T follicular helper cell (primary cell): Measurements from ENCODE around the gene ZNF574.

Source experiments
- DNase-seq: peaks from one replicate; pipeline ENCODE4 v3.0.0-alpha.2; 2020; ENCODE audit warnings: low read depth

ZNF574 gene

DNA sequence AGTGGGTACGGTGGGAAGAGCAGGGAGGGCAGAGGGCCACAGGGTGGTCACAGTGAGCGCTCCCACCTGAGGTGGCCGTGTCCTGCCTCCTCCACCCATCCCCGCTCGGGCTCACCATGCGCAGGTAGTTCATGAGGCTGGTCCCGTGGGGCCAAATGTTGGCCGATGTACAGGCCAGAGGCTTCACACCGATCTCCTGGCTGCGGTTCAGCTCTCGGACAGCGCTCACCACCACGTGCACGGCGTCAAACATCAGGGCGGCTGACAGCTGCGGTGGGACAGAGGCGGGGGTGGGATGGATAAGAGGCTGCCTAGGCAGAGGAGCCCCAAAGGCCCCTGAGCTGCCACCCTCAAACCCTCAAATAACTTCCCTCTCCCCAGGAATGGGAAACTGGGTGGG, 21.8 kb upstream of the ZNF574 start:
- DNase-seq, result no peak

GRCh38 chr19:42057846-42058245, 18.1 kb upstream of the ZNF574 start:
- DNase-seq, result no peak

DNA sequence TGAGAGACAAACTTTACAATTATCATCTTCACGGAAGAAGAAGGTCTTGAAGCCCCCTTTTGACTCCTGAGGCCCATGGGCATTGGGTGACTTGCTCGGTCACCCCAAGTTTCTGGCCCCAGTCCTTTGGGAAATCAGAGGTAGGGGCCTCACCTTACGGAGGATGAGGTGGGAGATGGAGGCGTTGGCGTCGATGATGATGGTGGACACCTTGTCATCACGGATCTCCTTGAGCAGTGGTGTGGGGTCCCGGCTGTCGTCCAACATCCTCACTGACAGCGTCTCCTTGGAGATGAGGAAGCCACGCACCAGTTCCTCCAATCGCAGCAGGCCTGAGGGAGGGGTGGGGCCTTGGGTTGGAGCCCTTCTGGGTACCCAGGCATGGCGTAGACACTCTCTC, 16.8 kb upstream of the ZNF574 start:
- DNase-seq, result no peak

DNA sequence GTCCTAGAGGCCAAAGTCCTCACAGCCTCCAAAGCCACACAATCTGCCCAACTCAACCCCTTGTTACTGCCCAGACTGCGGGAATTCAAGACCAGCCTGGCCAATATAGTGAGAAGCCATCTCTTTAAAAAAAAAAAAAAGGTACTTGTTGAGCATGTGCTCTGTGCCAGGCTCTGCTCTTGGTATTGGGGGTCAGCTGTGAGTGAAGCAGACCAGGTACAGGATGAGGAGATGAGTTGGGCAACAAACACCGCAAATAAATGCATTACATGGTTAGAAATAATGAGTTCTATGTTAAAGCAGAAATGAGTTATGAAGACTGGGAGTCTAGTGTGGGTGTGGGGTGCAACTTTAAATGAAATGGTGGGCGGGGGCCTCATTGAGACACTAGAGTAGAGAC, 15.8 kb upstream of the ZNF574 start:
- no peak for DNase-seq

- DNase-seq, result no peak
Observed at GRCh38 chr19:42062381-42062780, 13.6 kb upstream of the ZNF574 start.

GRCh38 chr19:42064432-42064831, 11.5 kb upstream of the ZNF574 start:
- no peak for DNase-seq

GRCh38 chr19:42065051-42065450, 10.9 kb upstream of the ZNF574 start:
- DNase-seq, result no peak

GRCh38 chr19:42065511-42065910, 10.5 kb upstream of the ZNF574 start:
- DNase-seq, result no peak

- DNase-seq, result no peak
Observed at GRCh38 chr19:42066075-42066754, 9.8 kb upstream of the ZNF574 start.

GRCh38 chr19:42067315-42067888, 8.6 kb upstream of the ZNF574 start:
- DNase-seq, result no peak

DNA sequence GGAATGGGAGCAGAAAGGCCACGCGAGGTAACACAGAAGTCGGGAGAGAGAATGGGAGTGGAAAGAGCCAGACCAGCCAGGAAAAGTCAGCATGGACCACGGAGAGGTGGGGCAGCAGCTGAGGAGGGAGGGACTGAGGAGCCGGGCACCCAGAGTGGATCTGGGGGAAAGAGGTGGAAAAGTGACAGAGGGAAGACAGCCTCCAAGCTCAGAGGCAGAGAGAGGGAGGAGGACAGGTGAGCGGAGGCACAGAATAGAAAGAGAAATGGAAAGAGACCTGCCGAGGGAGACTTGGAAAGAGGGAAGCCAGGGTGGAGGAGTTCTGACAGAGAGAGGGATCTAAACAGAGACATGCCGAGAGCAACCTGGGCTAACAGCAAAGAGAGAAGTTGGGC, 7.6 kb upstream of the ZNF574 start:
- no peak for DNase-seq

- DNase-seq, result no peak
Observed at GRCh38 chr19:42068756-42069571, 7.0 kb upstream of the ZNF574 start.

DNA sequence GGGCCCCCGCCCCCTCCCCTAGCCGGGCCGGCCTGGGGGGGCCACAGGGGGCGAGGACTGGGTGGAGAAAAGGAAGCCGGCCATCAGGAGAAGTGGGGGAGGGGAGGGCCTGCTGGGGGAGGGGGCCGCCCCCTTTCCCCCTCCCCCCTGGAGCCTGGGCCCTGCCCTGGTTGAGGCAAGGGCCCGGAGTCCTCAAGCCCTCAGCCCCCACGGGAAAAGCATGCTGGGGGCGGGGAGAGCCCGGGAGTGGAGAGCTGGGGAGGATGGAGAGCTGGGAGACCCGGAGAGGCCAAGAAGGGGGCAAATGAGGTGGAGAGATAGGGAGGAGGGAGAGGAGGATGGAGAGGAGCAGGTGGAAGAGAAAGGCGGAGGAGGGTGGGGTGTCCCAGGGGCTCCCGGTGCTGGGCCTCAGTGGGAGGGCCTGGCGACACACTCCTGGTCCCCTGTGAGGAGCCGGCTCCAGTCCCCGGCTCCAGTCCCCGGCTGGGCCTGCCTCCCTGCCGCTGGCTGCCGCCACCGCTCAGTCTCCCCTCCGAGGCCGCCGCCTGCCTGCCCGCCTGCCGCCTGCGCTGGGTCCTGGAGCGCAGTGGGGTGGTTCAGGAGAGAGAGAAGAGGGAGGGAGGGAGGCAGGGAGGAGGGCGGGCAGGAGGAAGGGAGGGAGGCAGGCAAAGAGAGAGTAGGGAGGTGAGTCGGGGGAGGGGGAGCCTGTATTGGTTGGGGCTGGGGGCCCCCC, 6.2 kb upstream of the ZNF574 start, which contains the start of gene GRIK5:
Gene GRIK5 (minus strand): TSS at position 588 of the 733 bp plus-strand sequence. CDS start 4,436 bp downstream, outside the sequence.
- DNase-seq, result no peak

DNA sequence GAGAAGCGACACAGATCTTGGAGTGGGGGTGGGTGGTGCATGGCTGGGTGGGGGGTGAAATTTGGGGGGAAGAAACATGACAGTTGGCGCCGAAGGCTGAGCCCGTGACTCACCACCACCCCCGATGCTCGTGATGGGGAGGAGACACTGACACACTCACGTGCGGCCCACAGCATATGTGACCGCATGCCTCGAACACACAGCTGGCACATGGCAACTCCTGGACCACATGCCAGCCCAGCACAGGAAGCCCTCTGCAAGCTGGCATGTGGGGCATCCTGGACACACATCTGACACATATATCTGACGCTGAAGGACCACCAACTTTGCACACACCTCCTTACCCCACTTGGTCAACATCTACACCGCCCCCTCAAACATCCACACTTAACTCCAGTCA, 4.7 kb upstream of the ZNF574 start:
- no peak for DNase-seq

- DNase-seq, result no peak
Observed at GRCh38 chr19:42074513-42075363, 1.2 kb upstream of the ZNF574 start.

DNA sequence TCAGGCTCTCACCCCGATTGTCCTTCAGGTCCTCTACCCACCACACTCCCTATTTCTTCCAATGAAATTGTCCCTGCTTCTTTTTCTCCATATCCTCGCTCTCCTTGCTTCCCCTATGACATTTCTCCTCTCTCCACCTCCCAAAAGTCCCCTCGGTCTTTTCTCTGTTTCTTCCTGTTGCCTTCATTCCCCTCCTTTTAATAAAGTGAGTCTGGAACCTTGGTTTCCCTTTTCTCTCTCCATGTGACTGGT, 676 bp upstream of the ZNF574 start:
- no peak for DNase-seq

- DNase-seq, result no peak
Observed at GRCh38 chr19:42076380-42076944, 496 bp downstream of the ZNF574 start.

DNA sequence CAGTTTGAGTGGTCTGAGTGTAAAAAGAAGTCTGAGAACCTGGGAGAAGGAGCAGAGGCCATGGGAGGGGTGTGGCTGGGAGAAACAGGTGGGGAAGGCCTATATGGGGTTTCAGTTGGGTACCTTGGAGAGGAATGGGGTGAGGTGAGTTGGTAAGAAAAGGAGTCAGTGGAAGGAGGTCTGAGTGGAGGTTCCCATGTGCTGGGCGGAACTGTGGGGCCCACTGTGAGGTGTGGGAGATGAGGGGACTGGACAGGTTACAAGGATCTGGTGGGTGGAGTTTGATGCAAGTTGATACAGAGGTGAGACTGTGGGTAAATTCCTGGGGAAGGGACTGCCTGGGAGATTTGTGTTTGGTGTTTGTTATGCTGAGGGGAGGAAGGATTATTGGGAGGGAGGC, 2.1 kb downstream of the ZNF574 start:
- no peak for DNase-seq

GRCh38 chr19:42078538-42079275, 2.7 kb downstream of the ZNF574 start:
- no peak for DNase-seq

DNA sequence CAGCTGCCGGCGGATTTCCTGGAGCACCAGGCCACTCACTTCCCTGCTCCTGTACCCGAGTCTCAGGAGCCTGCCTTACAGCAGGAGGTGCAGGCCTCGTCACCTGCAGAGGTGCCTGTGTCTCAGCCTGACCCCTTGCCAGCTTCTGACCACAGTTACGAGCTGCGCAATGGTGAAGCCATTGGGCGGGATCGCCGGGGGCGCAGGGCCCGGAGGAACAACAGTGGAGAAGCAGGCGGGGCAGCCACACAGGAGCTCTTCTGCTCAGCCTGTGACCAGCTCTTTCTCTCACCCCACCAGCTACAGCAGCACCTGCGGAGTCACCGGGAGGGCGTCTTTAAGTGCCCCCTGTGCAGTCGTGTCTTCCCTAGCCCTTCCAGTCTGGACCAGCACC, 3.3 kb downstream of the ZNF574 start:
- DNase-seq, result no peak
